ENCODE data around the gene KIAA0825. TPM values are rescaled to one million over a fixed set of nuclear protein-coding genes. Genes with fewer than 3 reads are reported as not detected.

Gene KIAA0825
- total and polyA plus RNA-seq, 7 donors = 0.46 to 4.6 (median 3.3) TPM; not detected in 1

DNA sequence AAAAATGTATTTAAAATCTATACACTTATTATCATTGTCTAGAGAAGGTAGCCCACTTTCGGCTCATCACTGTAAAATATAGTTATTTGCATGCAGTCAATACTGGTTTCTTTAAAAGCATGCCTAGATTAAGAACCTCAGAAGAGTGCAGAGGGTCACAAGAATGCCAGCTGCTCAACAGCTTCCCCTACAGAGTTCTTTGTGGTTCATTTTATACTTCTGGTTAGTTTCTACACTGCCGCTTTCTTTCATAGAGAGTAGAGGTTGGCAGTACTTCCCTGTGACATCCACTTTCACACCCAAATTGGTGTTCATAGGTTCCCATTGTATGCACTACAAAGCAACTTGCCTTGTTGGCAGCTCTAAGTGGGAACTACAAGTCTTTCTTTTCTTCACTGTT, 137.3 kb downstream of the KIAA0825 start:
- Histone ChIP-seq H3K27me3 (no peaks in the 10 kb centered on the region), H3K4me1 (no peaks in the 10 kb centered on the region), H3K4me3 (no peak overlapping the region), H3K36me3 (no peaks in the 10 kb centered on the region), H3K27ac (no peak overlapping the region), H3K9me3 (no peaks in the 10 kb centered on the region)
- intact Hi-C loops (cut with DNase I) = no loop called here
- no peak for TF ChIP-seq POLR2AphosphoS5 (IDR thresholded peaks at IDR 0.05)
- TF ChIP-seq EP300 (IDR thresholded peaks at IDR 0.05) = no peak
- no peak for TF ChIP-seq POLR2A (IDR thresholded peaks at IDR 0.05)
- TF ChIP-seq, protein P1, sequence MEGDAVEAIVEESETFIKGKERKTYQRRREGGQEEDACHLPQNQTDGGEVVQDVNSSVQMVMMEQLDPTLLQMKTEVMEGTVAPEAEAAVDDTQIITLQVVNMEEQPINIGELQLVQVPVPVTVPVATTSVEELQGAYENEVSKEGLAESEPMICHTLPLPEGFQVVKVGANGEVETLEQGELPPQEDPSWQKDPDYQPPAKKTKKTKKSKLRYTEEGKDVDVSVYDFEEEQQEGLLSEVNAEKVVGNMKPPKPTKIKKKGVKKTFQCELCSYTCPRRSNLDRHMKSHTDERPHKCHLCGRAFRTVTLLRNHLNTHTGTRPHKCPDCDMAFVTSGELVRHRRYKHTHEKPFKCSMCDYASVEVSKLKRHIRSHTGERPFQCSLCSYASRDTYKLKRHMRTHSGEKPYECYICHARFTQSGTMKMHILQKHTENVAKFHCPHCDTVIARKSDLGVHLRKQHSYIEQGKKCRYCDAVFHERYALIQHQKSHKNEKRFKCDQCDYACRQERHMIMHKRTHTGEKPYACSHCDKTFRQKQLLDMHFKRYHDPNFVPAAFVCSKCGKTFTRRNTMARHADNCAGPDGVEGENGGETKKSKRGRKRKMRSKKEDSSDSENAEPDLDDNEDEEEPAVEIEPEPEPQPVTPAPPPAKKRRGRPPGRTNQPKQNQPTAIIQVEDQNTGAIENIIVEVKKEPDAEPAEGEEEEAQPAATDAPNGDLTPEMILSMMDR (IDR thresholded peaks at IDR 0.05) = no peak
- DNase-seq = no peak
- 92 to 96% methylated on average over 2 of the region's 2 CpGs for WGBS, 2 donors

DNA sequence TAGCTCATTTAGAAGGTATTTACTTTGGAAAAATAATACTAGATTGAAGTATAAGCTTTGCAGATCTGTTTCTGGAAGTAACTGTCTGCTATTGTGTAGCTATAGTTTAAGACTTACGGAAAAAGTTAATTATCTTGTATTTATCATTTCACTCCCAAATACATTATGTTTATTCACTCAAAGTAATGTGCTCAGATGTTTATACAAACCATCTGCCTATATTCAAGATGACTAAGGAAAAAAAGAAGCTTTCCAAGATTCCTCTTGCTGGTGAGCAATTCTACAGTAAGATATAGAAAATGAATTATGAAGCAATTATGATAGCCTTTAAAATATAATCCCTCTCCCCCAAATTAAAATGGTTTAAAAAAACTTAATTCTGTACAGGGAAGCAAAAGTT, 137.9 kb downstream of the KIAA0825 start:
- no peaks in the 10 kb centered on the region for H3K27me3 ChIP-seq
- intact Hi-C loops (cut with DNase I) = no loop called here
- H3K9me3 ChIP-seq = no peaks in the 10 kb centered on the region
- TF ChIP-seq POLR2A (IDR thresholded peaks at IDR 0.05) = no peak
- TF ChIP-seq, protein P1 (IDR thresholded peaks at IDR 0.05) = no peak
- no peak for TF ChIP-seq POLR2AphosphoS5 (IDR thresholded peaks at IDR 0.05)
- TF ChIP-seq EP300 (IDR thresholded peaks at IDR 0.05) = no peak
- H3K27ac ChIP-seq = no peak overlapping the region
- H3K4me3 ChIP-seq = no peak overlapping the region
- WGBS, 2 donors = 68 to 92% methylated on average over 1 of the region's 1 CpG
- DNase-seq = no peak
- H3K4me1 ChIP-seq = no peaks in the 10 kb centered on the region
- no peaks in the 10 kb centered on the region for H3K36me3 ChIP-seq

DNA sequence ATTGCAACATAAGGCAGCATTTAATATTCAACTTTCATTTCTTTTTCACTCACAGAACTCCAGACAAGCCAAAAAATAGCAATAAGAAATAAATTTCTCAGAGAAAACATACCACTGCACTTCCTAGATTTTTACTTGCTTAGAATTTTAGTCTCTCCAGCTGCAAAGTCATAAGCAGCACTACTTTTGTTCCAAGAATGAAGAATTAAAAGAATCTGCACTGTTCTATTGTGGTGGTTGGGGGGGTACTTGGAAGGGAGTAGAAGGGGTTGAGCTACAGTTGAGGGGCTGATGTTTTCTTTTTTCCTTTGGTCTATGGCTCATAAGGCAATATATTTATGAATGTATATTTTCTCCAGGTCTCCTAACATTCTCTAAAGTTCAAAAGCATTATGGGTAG, 144.5 kb downstream of the KIAA0825 start:
- intact Hi-C loops (cut with DNase I) = no loop called here
- TF ChIP-seq POLR2AphosphoS5 (IDR thresholded peaks at IDR 0.05) = no peak
- TF ChIP-seq EP300 (IDR thresholded peaks at IDR 0.05) = no peak
- no peak for TF ChIP-seq POLR2A (IDR thresholded peaks at IDR 0.05)
- TF ChIP-seq, protein P1 (IDR thresholded peaks at IDR 0.05) = no peak
- H3K9me3 ChIP-seq = no peaks in the 10 kb centered on the region
- no peak for DNase-seq
- no peak overlapping the region for H3K4me3 ChIP-seq
- no peaks in the 10 kb centered on the region for H3K36me3 ChIP-seq
- H3K27me3 ChIP-seq = no peaks in the 10 kb centered on the region
- no peak overlapping the region for H3K27ac ChIP-seq
- H3K4me1 ChIP-seq = peaks cover 0 to 6% (median 2%) of the 10 kb centered on the region in 4 donors

DNA sequence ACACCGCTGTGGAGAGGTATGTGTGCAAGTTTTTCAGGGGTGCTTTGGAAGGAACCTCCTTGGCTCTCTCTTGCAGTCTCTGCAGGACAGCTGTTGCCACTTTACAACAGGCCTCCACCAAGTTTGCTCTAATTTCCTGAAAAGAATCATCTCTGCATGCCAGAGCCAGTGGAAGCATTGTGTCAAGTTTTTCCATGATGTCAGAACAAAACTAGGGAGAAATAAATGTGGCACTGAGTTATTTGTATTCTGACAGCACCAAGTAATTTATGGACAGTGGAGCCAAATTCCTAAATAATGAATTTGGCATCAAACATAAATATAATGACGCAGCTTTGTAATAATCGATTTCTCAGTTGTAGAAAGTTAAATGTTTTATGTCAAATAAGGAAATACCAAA, 146.9 kb downstream of the KIAA0825 start:
- no peak for DNase-seq
- intact Hi-C loops (cut with DNase I) = no loop called here
- Histone ChIP-seq H3K4me3 (no peak overlapping the region), H3K9me3 (no peaks in the 10 kb centered on the region), H3K36me3 (no peaks in the 10 kb centered on the region), H3K4me1 (peaks cover 0 to 6% (median 2%) of the 10 kb centered on the region in 4 donors), H3K27ac (no peak overlapping the region), H3K27me3 (no peaks in the 10 kb centered on the region)
- 83 to 87% methylated on average over 3 of the region's 3 CpGs for WGBS, 2 donors
- TF ChIP-seq, protein P1 (IDR thresholded peaks at IDR 0.05) = no peak
- no peak for TF ChIP-seq EP300 (IDR thresholded peaks at IDR 0.05)

DNA sequence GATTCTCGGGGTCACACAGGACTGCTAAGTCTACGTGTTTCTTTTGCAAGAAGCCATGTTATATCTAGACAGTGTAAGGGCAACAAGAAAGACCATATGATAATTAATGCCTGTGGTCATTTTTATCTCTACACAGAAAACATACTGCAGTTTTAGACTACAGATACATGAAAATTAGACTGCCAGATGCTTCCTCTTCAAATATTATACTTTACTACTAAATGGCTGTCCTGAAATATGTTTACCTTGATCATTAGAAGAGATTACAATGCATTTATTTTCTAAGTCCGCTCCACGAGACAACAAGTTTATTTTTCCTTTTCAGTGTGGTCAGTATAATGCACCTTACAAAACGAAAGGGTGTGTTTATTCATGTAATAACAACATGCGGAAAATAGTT, 147.6 kb downstream of the KIAA0825 start:
- H3K27me3 ChIP-seq = no peaks in the 10 kb centered on the region
- DNase-seq = no peak
- TF ChIP-seq, protein P1 (IDR thresholded peaks at IDR 0.05) = no peak
- TF ChIP-seq POLR2A (IDR thresholded peaks at IDR 0.05) = no peak
- no peak for TF ChIP-seq POLR2AphosphoS5 (IDR thresholded peaks at IDR 0.05)
- no peak for TF ChIP-seq EP300 (IDR thresholded peaks at IDR 0.05)
- H3K4me1 ChIP-seq = peaks cover 0 to 6% (median 2%) of the 10 kb centered on the region in 4 donors
- no peaks in the 10 kb centered on the region for H3K36me3 ChIP-seq
- 87 to 89% methylated on average over 6 of the region's 6 CpGs for WGBS, 2 donors
- H3K27ac ChIP-seq = no peak overlapping the region
- no peaks in the 10 kb centered on the region for H3K9me3 ChIP-seq
- intact Hi-C loops (cut with DNase I) = no loop called here
- H3K4me3 ChIP-seq = no peak overlapping the region
